Kidney epithelial cell (primary cell): ENCODE measurements around the gene PACRG. TPM values are rescaled to one million over a fixed set of nuclear protein-coding genes. Genes with fewer than 3 reads are reported as not detected.

Experiments
- DNase-seq: peaks from one replicate; pipeline ENCODE4 v3.0.0-alpha.2; 2010; ENCODE audit warnings: low read depth
- H3K27me3 ChIP-seq: 2 replicates; pipeline ENCODE4 v1.6.0; 2011; ENCODE audit warnings: low read length; ENCODE audit not compliant: control insufficient read depth, insufficient read depth
- H3K36me3 ChIP-seq: 2 replicates; pipeline ENCODE4 v1.5.1; 2011; ENCODE audit warnings: low read length; ENCODE audit not compliant: control insufficient read depth, insufficient read depth
- H3K4me3 ChIP-seq: 2 replicates; pipeline ENCODE4 v1.5.1; 2011; ENCODE audit warnings: low read depth, mild to moderate bottlenecking, control low read depth, low read length
- CTCF ChIP-seq: IDR thresholded peaks from 2 replicates; pipeline ENCODE4 v1.5.1; 2011; ENCODE audit warnings: mild to moderate bottlenecking, moderate library complexity, low read length, control low read depth, inconsistent platforms; ENCODE audit not compliant: insufficient read depth, poor library complexity, severe bottlenecking
- total RNA-seq: library from RNA; depleted of rRNA; stranded (reverse); fragments of >200 nt; gene quantifications from 2 replicates; pipeline ENCODE4 v1.2.3, GENCODE V29; 2015

The PACRG gene
- total RNA-seq, 1 donor from 2014 or later, result 0.29 TPM

GRCh38 chr6:162704001-162704400 is 23.8 kb upstream of the PACRG start:
- no peaks in the 10 kb centered on the region for H3K36me3 ChIP-seq
- H3K27me3 ChIP-seq, result no peaks in the 10 kb centered on the region
- no peak for TF ChIP-seq CTCF
- H3K4me3 ChIP-seq, result no peak overlapping the region
- DNase-seq, result no peak

GRCh38 chr6:162705736-162706135 is 22.0 kb upstream of the PACRG start:
- TF ChIP-seq CTCF, result no peak
- H3K27me3 ChIP-seq, result no peaks in the 10 kb centered on the region
- H3K4me3 ChIP-seq, result no peak overlapping the region
- no peak for DNase-seq
- no peaks in the 10 kb centered on the region for H3K36me3 ChIP-seq

DNA sequence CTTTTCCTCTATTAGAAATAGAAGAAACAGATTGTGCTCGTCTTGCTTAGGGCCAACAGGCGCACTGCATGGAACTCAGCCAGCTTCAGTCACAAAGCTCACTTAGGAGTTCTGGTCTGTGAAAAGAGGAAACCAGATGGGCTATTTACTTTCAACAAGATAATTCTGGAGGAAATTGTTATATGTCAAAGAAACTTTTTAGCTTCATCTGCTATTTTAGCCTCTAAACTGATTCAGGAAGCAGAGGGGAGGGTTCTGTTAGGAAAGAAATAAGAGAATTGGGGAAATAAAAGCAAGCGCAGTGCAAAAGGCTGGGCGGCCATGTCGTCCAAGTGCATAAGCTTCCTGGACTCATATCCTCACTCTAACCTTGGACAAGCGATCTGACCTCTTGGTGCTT is 21.5 kb upstream of the PACRG start:
- no peak for DNase-seq
- H3K4me3 ChIP-seq, result no peak overlapping the region
- no peaks in the 10 kb centered on the region for H3K36me3 ChIP-seq
- TF ChIP-seq CTCF, result no peak
- H3K27me3 ChIP-seq, result no peaks in the 10 kb centered on the region

DNA sequence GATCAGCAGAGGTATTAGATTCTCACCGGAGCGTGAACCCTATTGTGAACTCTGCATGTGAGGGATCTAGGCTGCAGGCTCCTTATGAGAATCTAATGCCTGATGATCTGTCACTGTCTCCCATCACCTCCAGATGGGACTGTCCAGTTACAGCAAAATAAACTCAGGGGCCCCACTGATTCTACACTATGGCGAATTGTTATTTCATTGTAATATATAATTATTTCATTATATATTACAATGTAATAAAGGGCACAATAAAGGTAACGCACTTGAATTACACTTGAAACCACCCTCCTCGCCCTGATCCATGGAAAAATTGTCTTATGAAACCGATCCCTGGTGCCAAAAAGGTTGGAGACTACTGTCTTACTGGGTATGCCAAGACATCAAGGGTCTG is 18.8 kb upstream of the PACRG start:
- Histone ChIP-seq H3K36me3 (no peaks in the 10 kb centered on the region), H3K27me3 (no peaks in the 10 kb centered on the region), H3K4me3 (no peak overlapping the region)
- no peak for DNase-seq
- TF ChIP-seq CTCF, result no peak

DNA sequence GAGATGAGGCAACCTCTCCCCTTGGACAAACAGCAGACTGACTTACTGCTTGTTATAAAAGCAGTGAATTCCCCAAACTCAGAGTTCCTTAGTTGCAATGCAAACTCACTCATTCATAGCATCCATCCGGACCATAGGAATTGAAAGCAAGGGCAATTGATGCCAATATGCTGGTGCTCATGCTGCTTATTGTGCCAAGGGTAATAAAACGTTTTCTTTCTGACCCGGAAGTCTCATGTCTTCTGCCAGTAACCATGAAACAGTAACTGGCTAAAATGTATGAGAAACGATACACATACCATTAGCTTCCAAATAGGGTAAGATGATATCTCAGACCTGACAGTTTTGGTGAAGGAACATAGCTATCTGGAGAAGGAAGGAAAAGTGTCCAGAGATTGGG is 18.3 kb upstream of the PACRG start:
- Histone ChIP-seq H3K4me3 (no peak overlapping the region), H3K27me3 (no peaks in the 10 kb centered on the region), H3K36me3 (no peaks in the 10 kb centered on the region)
- no peak for DNase-seq
- no peak for TF ChIP-seq CTCF

GRCh38 chr6:162710419-162710818 is 17.4 kb upstream of the PACRG start:
- no peaks in the 10 kb centered on the region for H3K36me3 ChIP-seq
- no peaks in the 10 kb centered on the region for H3K27me3 ChIP-seq
- H3K4me3 ChIP-seq, result no peak overlapping the region
- DNase-seq, result no peak
- no peak for TF ChIP-seq CTCF
